ENCODE data around the gene TMEM9.
A peak's percentile ranks its signal among the peaks of the same experiment; 100 is the strongest.

TMEM9 gene

GRCh38 chr1:201126463-201126831, 27.8 kb downstream of the TMEM9 start:
- no peak for DNase-seq

GRCh38 chr1:201125800-201126199, 28.5 kb downstream of the TMEM9 start:
- no peak for DNase-seq

GRCh38 chr1:201125019-201125418, 29.3 kb downstream of the TMEM9 start:
- no peak for DNase-seq

GRCh38 chr1:201123866-201124265, 30.4 kb downstream of the TMEM9 start:
- no peak for DNase-seq

GRCh38 chr1:201122321-201122957, 31.8 kb downstream of the TMEM9 start:
- DNase-seq: no peak

GRCh38 chr1:201119206-201120197, 34.8 kb downstream of the TMEM9 start:
- DNase-seq: peak; percentile 54

GRCh38 chr1:201116091-201116490, 38.2 kb downstream of the TMEM9 start:
- no peak for DNase-seq

GRCh38 chr1:201115390-201115937, 38.8 kb downstream of the TMEM9 start:
- DNase-seq: no peak

GRCh38 chr1:201114245-201115131, 39.8 kb downstream of the TMEM9 start:
- peak; percentile 77 for DNase-seq

- no peak for DNase-seq
These were observed 40.6 kb downstream of the TMEM9 start for GRCh38 chr1:201113451-201114244.

GRCh38 chr1:201112926-201113325, 41.3 kb downstream of the TMEM9 start:
- no peak for DNase-seq

- DNase-seq: no peak
These were observed 42.0 kb downstream of the TMEM9 start, which contains the start of gene CACNA1S for GRCh38 chr1:201112173-201112731. CACNA1S (minus strand) TSS chr1:201112426; CDS start chr1:201112339, 87 bp downstream.

- no peak for DNase-seq
These were observed 42.6 kb downstream of the TMEM9 start for GRCh38 chr1:201111672-201112071.

- no peak for DNase-seq
These were observed 43.1 kb downstream of the TMEM9 start for GRCh38 chr1:201111156-201111555.

GRCh38 chr1:201110616-201111015, 43.7 kb downstream of the TMEM9 start:
- DNase-seq: no peak

GRCh38 chr1:201110138-201110537, 44.1 kb downstream of the TMEM9 start:
- DNase-seq: no peak

GRCh38 chr1:201109651-201110050, 44.6 kb downstream of the TMEM9 start:
- no peak for DNase-seq

GRCh38 chr1:201108614-201109013, 45.7 kb downstream of the TMEM9 start:
- no peak for DNase-seq

GRCh38 chr1:201105688-201106087, 48.6 kb downstream of the TMEM9 start:
- DNase-seq: no peak

- no peak for DNase-seq
These were observed 50.1 kb downstream of the TMEM9 start for GRCh38 chr1:201104141-201104540.

- DNase-seq: no peak
These were observed 50.6 kb downstream of the TMEM9 start for GRCh38 chr1:201103666-201104065.

All from CD4-positive, alpha-beta T cell treated with Interleukin-21 for 1 hour (primary cell).